ENCODE measurements around the gene ZNF436. TPM values are rescaled to one million over a fixed set of nuclear protein-coding genes. Genes with fewer than 3 reads are reported as not detected.
"Not testable (repeated sequence)": the region's sequence is repeated elsewhere in the genome, so short reads cannot be mapped to it uniquely, and the experiment has no call there.

The ZNF436 gene
- total RNA-seq, 1 donor from 2014 or later: 5.6 TPM

DNA sequence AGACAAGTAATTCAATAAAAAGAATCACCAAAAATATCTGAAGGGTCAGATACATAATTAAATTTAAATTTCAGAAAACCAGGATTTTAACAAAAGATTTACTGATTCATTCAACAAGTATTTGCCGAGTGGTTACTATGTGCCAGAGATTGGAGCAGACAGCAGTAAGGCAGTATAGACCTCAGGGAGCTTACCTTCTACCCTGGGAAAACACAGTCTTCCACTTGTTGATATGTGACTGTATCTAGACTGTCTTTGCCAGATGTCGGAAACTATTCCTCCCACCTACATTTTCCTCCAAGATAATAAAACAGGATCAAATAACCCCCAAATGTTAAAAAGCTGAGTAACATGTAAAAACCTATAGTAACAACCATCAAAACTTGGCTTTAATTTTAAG is 31.8 kb downstream of the ZNF436 start:
- CTCF ChIA-PET: interaction anchor here (1.1 kb wide), 1 partner anchor 12 kb away, joined by 3 read pairs; no protein-coding TSS in a partner anchor
- intact Hi-C loops (cut with micrococcal nuclease): no loop called here
- H3K4me3 Mint-ChIP-seq: no peak overlapping the region
- ATAC-seq (ENCODE audit: low read depth) (no peak), DNase-seq (no peak)
- TF ChIP-seq, protein P1, sequence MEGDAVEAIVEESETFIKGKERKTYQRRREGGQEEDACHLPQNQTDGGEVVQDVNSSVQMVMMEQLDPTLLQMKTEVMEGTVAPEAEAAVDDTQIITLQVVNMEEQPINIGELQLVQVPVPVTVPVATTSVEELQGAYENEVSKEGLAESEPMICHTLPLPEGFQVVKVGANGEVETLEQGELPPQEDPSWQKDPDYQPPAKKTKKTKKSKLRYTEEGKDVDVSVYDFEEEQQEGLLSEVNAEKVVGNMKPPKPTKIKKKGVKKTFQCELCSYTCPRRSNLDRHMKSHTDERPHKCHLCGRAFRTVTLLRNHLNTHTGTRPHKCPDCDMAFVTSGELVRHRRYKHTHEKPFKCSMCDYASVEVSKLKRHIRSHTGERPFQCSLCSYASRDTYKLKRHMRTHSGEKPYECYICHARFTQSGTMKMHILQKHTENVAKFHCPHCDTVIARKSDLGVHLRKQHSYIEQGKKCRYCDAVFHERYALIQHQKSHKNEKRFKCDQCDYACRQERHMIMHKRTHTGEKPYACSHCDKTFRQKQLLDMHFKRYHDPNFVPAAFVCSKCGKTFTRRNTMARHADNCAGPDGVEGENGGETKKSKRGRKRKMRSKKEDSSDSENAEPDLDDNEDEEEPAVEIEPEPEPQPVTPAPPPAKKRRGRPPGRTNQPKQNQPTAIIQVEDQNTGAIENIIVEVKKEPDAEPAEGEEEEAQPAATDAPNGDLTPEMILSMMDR (IDR thresholded peaks at IDR 0.05): no peak
- H3K36me3 Mint-ChIP-seq (ENCODE audit: low read depth): peaks cover 57% of the 10 kb centered on the region
- H3K9me3 Mint-ChIP-seq: no peaks in the 10 kb centered on the region
- peaks cover 52% of the 10 kb centered on the region for H3K4me1 Mint-ChIP-seq
- H3K27me3 Mint-ChIP-seq: no peaks in the 10 kb centered on the region
- POLR2A ChIA-PET: no interaction called here
- H3K27ac Mint-ChIP-seq: no peak overlapping the region

DNA sequence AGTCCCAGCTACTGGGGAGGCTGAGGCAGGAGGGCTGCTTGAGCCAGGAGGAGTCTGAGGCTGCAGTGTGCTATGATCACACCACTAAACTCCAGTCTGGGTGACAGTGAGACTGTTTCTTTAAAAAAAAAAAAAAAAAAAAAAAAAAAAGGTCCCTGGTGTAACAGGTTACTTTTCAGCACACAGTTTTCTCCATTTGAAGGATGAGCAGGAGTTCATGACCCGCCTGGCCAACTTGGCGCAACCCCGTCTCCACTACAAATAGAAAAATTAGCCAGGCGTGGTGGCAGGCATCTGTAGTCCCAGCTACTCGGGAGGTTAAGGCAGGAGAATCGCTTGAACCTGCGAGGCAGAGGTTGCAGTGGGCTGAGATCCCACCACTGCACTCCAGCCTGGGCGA is 37.9 kb downstream of the ZNF436 start:
- no peaks in the 10 kb centered on the region for H3K9me3 Mint-ChIP-seq
- DNase-seq: no peak
- peaks cover 4% of the 10 kb centered on the region for H3K4me1 Mint-ChIP-seq
- TF ChIP-seq, protein P1 (IDR thresholded peaks at IDR 0.05): no peak
- H3K27ac Mint-ChIP-seq: no peak overlapping the region
- ATAC-seq (ENCODE audit: low read depth): no peak
- peaks cover 80% of the 10 kb centered on the region for H3K36me3 Mint-ChIP-seq (ENCODE audit: low read depth)
- no peak overlapping the region for H3K4me3 Mint-ChIP-seq
- H3K27me3 Mint-ChIP-seq: no peaks in the 10 kb centered on the region
- ChIA-PET CTCF (no interaction called here), POLR2A (no interaction called here)
- intact Hi-C loops (cut with micrococcal nuclease): no loop called here

DNA sequence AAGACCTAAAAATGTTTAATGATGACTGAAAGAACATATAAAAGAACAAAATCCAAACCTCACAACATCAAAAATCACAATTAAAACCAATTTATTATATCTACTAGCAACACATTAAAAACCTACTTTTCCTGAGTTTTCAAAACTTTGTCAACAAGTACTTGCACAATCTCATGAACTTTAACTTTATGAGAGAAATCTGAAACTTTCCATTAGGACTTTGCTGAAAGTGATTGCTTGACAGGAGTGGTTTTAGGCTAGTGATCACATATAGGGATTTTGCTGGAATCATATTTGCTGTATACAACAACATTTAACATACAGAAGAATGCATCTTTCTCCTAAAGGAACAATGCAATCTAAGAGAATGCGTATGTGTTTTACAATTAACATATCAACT is 38.8 kb downstream of the ZNF436 start:
- peaks cover 4% of the 10 kb centered on the region for H3K4me1 Mint-ChIP-seq
- ATAC-seq (ENCODE audit: low read depth): no peak
- TF ChIP-seq, protein P1 (IDR thresholded peaks at IDR 0.05): no peak
- intact Hi-C loops (cut with micrococcal nuclease): no loop called here
- H3K27ac Mint-ChIP-seq: no peak overlapping the region
- peaks cover 86% of the 10 kb centered on the region for H3K36me3 Mint-ChIP-seq (ENCODE audit: low read depth)
- POLR2A ChIA-PET: no interaction called here
- no peak for DNase-seq
- CTCF ChIA-PET: no interaction called here
- no peaks in the 10 kb centered on the region for H3K27me3 Mint-ChIP-seq
- no peaks in the 10 kb centered on the region for H3K9me3 Mint-ChIP-seq
- no peak overlapping the region for H3K4me3 Mint-ChIP-seq

DNA sequence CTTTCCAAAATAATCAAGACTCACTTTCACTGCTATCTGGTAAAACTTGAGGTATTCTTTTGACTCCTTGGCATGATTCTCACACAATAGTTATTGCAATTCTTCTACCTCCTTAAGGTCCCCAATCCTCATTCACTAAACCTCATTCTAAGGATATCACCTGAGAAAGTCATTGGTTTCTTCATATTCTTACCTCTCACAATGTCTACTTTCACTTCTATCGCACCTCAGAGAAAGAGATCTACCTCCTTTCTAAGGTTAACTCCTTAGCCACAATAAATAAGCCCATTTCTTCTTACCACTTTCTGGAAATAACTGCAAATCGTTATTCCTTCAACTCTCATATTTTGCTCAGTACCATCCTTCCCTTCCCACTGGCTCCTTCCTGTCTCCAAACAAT is 44.2 kb downstream of the ZNF436 start:
- DNase-seq (no peak), ATAC-seq (ENCODE audit: low read depth) (no peak)
- TF ChIP-seq, protein P1 (IDR thresholded peaks at IDR 0.05): no peak
- H3K4me1 Mint-ChIP-seq: peaks cover 8% of the 10 kb centered on the region
- ChIA-PET CTCF (no interaction called here), POLR2A (no interaction called here)
- H3K36me3 Mint-ChIP-seq (ENCODE audit: low read depth): peaks cover 76% of the 10 kb centered on the region
- H3K4me3 Mint-ChIP-seq: no peak overlapping the region
- H3K27me3 Mint-ChIP-seq: no peaks in the 10 kb centered on the region
- H3K27ac Mint-ChIP-seq: no peak overlapping the region
- intact Hi-C loops (cut with micrococcal nuclease): no loop called here
- H3K9me3 Mint-ChIP-seq: no peaks in the 10 kb centered on the region

DNA sequence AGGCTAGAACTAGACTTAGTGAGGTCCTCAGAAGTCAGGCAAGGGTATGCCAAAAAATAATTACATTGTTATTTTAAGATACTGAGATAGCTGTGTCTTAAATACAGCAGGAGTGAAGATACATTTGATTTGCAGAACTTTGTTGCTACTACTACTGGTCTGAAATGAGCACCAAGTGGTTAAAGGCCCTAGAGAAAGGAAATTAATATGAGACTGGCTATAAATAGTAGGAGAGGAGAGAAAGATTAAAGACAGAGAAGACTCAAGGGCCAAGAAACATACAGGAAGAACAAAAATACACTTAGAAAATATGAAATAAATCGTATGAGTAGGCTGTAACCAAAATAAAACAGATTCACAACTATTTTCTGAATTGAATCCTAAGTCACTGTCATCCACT is 46.9 kb downstream of the ZNF436 start:
- H3K36me3 Mint-ChIP-seq (ENCODE audit: low read depth): peaks cover 72% of the 10 kb centered on the region
- TF ChIP-seq, protein P1 (IDR thresholded peaks at IDR 0.05): no peak
- ChIA-PET CTCF (no interaction called here), POLR2A (interaction anchor here (0.9 kb wide), 1 partner anchor 22 kb away, joined by 3 read pairs; the partner anchor contains the start of gene HNRNPR)
- H3K27me3 Mint-ChIP-seq: no peaks in the 10 kb centered on the region
- ATAC-seq (ENCODE audit: low read depth): no peak
- peaks cover 5% of the 10 kb centered on the region for H3K4me1 Mint-ChIP-seq
- no peak overlapping the region for H3K27ac Mint-ChIP-seq
- DNase-seq: no peak
- H3K9me3 Mint-ChIP-seq: no peaks in the 10 kb centered on the region
- intact Hi-C loops (cut with micrococcal nuclease): no loop called here
- no peak overlapping the region for H3K4me3 Mint-ChIP-seq

DNA sequence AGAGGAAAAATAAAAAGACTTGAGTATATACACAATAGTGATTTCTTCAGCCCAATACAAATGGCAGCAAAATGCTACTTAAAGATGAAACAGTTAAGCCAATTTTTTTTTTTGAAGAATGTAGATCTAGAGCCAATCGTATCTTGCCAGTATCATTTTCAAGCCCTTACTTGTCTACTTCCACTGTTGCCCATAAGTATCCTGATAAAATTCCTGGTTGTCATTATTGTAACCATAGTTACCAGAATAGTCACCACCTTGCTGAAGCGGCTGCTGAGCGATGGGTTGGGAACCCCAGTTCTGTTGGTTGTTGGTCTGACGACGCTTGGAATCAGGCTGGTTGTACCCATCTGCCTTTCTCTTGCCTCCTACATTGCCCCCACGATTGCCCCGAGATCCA is 59.4 kb downstream of the ZNF436 start:
- H3K27me3 Mint-ChIP-seq; H3K4me3 Mint-ChIP-seq; POLR2A ChIA-PET; H3K4me1 Mint-ChIP-seq; CTCF ChIA-PET; H3K9me3 Mint-ChIP-seq; ATAC-seq (ENCODE audit: low read depth); DNase-seq; H3K27ac Mint-ChIP-seq: not testable (repeated sequence)
- H3K36me3 Mint-ChIP-seq (ENCODE audit: low read depth): peaks cover 70% of the 10 kb centered on the region
- intact Hi-C loops (cut with micrococcal nuclease): loop anchor here (10.0 kb wide), 1 partner anchor 95 kb away; no protein-coding TSS in a partner anchor
